ENCODE results near the gene RUBCN.

- TF ChIP-seq POLR2A (IDR thresholded peaks at IDR 0.05): no peak
- no peak for TF ChIP-seq CTCF (IDR thresholded peaks at IDR 0.05)
These were observed 63.5 kb downstream of the RUBCN start for GRCh38 chr3:197673170-197673569.
